ENCODE data around the gene TUSC2. TPM values are rescaled to one million over a fixed set of nuclear protein-coding genes. Genes with fewer than 3 reads are reported as not detected.
A peak's percentile ranks its signal among the peaks of the same experiment; 100 is the strongest.

The TUSC2 gene
- total RNA-seq, 1 donor from 2014 or later: 41.4 TPM

GRCh38 chr3:50319894-50320625 is 8.0 kb downstream of the TUSC2 start:
- H3K4me1 Mint-ChIP-seq (ENCODE audit: low read depth, unreplicated experiment): peaks cover 23% of the 10 kb centered on the region
- Histone ChIP-seq H3K4me2 (ENCODE audit: low read length) (peak overlapping the region; percentile 93), H3K9ac (ENCODE audit: low read length) (peak overlapping the region; percentile 96)

GRCh38 chr3:50319181-50319893 is 8.7 kb downstream of the TUSC2 start:
- DNase-seq (ENCODE audit: low read depth) (no peak), FAIRE-seq (no peak)
- Histone ChIP-seq H4K20me1 (ENCODE audit: insufficient read depth, low read length) (peaks cover 56% of the 10 kb centered on the region), H3K27ac (ENCODE audit: low read depth, low read length) (no peak overlapping the region), H2AFZ (ENCODE audit: low read depth, low read length) (no peak overlapping the region), H3K79me2 (ENCODE audit: insufficient read depth, low read length) (peaks cover 40% of the 10 kb centered on the region), H3K4me3 (ENCODE audit: insufficient read depth, low read depth, low read length) (no peak overlapping the region), H3K27me3 (ENCODE audit: insufficient read depth, low read length) (no peaks in the 10 kb centered on the region), H3K36me3 (ENCODE audit: insufficient read depth, low read length) (peaks cover 8% of the 10 kb centered on the region), H3K9me3 (ENCODE audit: insufficient read depth, low read depth, low read length) (no peaks in the 10 kb centered on the region), H3K4me1 (ENCODE audit: insufficient read depth, low read length) (peaks cover 29% of the 10 kb centered on the region), H3K9ac (ENCODE audit: low read length) (no peak overlapping the region), H3K4me2 (ENCODE audit: low read length) (peak overlapping the region; percentile 93)
- no peak overlapping the region for H3K27ac Mint-ChIP-seq (ENCODE audit: unreplicated experiment)
- H3K4me3 Mint-ChIP-seq (ENCODE audit: unreplicated experiment): peak overlapping the region; percentile 93
- H3K36me3 Mint-ChIP-seq (ENCODE audit: low read depth, unreplicated experiment): peaks cover 20% of the 10 kb centered on the region
- peaks cover 23% of the 10 kb centered on the region for H3K4me1 Mint-ChIP-seq (ENCODE audit: low read depth, unreplicated experiment)
- TF ChIP-seq EZH2 (IDR thresholded peaks at IDR 0.05; ENCODE audit: insufficient read depth, low read length) (no peak), CTCF (IDR thresholded peaks at IDR 0.05; ENCODE audit: insufficient read depth, low read depth, low read length) (no peak)
- H3K9me3 Mint-ChIP-seq (ENCODE audit: unreplicated experiment): no peaks in the 10 kb centered on the region
- no peaks in the 10 kb centered on the region for H3K27me3 Mint-ChIP-seq (ENCODE audit: low read depth, unreplicated experiment)

More at GRCh38 chr3:50319894-50320625, 8.0 kb downstream of the TUSC2 start:
- FAIRE-seq (no peak), DNase-seq (ENCODE audit: low read depth) (no peak)
- Histone ChIP-seq H3K79me2 (ENCODE audit: insufficient read depth, low read length) (peaks cover 40% of the 10 kb centered on the region), H4K20me1 (ENCODE audit: insufficient read depth, low read length) (peaks cover 50% of the 10 kb centered on the region), H3K27ac (ENCODE audit: low read depth, low read length) (no peak overlapping the region), H3K4me1 (ENCODE audit: insufficient read depth, low read length) (peaks cover 29% of the 10 kb centered on the region), H3K27me3 (ENCODE audit: insufficient read depth, low read length) (no peaks in the 10 kb centered on the region), H2AFZ (ENCODE audit: low read depth, low read length) (peak overlapping the region; percentile 92), H3K36me3 (ENCODE audit: insufficient read depth, low read length) (peaks cover 12% of the 10 kb centered on the region), H3K9me3 (ENCODE audit: insufficient read depth, low read depth, low read length) (no peaks in the 10 kb centered on the region), H3K4me3 (ENCODE audit: insufficient read depth, low read depth, low read length) (peak overlapping the region; percentile 95)
- TF ChIP-seq EZH2 (IDR thresholded peaks at IDR 0.05; ENCODE audit: insufficient read depth, low read length) (no peak), CTCF (IDR thresholded peaks at IDR 0.05; ENCODE audit: insufficient read depth, low read depth, low read length) (no peak)
- Mint-ChIP-seq H3K27me3 (ENCODE audit: low read depth, unreplicated experiment) (no peaks in the 10 kb centered on the region), H3K27ac (ENCODE audit: unreplicated experiment) (peak overlapping the region; percentile 96), H3K4me3 (ENCODE audit: unreplicated experiment) (peak overlapping the region; percentile 93), H3K36me3 (ENCODE audit: low read depth, unreplicated experiment) (peaks cover 21% of the 10 kb centered on the region), H3K9me3 (ENCODE audit: unreplicated experiment) (no peaks in the 10 kb centered on the region)
